Naive thymus-derived CD8-positive, alpha-beta T cell (primary cell): ENCODE results near the gene SPNS2. TPM values are rescaled to one million over a fixed set of nuclear protein-coding genes. Genes with fewer than 3 reads are reported as not detected.

Experiments used
- ATAC-seq, 2 donors: fragments of 150-1000 bp; cut with Tn5 transposase in 1 of 2; sonication (Bioruptor Pico), chemical (Tn5 transposase) in 1 of 2; 1 replicate in 1 of 2; 2 replicates in 1 of 2; pipeline ENCODE4 v1.10.0; 2021; ENCODE audit warnings: mild to moderate bottlenecking in 2 of 2, moderate library complexity in 2 of 2
- POLR2A ChIA-PET: fragments of 350-600 bp; sonication (Branson Sonifier 250); formaldehyde crosslinking; loops from one replicate; lab custom pipeline; 2021; ENCODE audit warnings: antibody characterized with exemption; lab: Charles Lee
- DNase-seq, 10 donors: peaks; one replicate each; pipeline versions ENCODE4 v3.0.0 to v3.0.0-alpha.2; 2020 to 2022
- H3K27ac Mint-ChIP-seq, 10 donors: one replicate each; pipeline ENCODE4 v1.8.0; 2020 to 2022; ENCODE audit warnings: mild to moderate bottlenecking in 10 of 10, mixed read lengths in 10 of 10, moderate library complexity in 4 of 10, inconsistent platforms in 1 of 10
- H3K27me3 Mint-ChIP-seq, 5 donors: one replicate each; pipeline ENCODE4 v1.8.0; 2021 to 2022; ENCODE audit warnings: mixed read lengths in 5 of 5
- H3K36me3 Mint-ChIP-seq, 3 donors: one replicate each; pipeline ENCODE4 v1.8.0; 2020 to 2022; ENCODE audit warnings: mixed read lengths in 3 of 3, mild to moderate bottlenecking in 2 of 3, inconsistent platforms in 1 of 3
- H3K4me1 Mint-ChIP-seq, 4 donors: one replicate each; pipeline ENCODE4 v1.8.0; 2021 to 2022; ENCODE audit warnings: mixed read lengths in 4 of 4
- H3K4me3 Mint-ChIP-seq, 10 donors: one replicate each; pipeline ENCODE4 v1.8.0; 2020 to 2022; ENCODE audit warnings: mild to moderate bottlenecking in 10 of 10, mixed read lengths in 10 of 10, moderate library complexity in 6 of 10, inconsistent platforms in 1 of 10
- H3K9me3 Mint-ChIP-seq, 9 donors: one replicate each; pipeline ENCODE4 v1.8.0; 2020 to 2022; ENCODE audit warnings: mixed read lengths in 9 of 9, mild to moderate bottlenecking in 3 of 9, inconsistent platforms in 1 of 9, moderate library complexity in 1 of 9
- polyA plus RNA-seq, 3 donors: library from polyadenylated mRNA; unstranded; fragments of 300-500 nt; fragmentation: Illumina TruSeq; gene quantifications; one replicate each; pipeline ENCODE4 v1.2.3, GENCODE V29; 2021
- total RNA-seq, 8 experiments: library from RNA in 2 of 8; stranded (reverse) in 2 of 8; gene quantifications; one replicate each; pipeline ENCODE4 v1.2.3 and lab custom pipeline; 2021 to 2026

SPNS2 gene
- total and polyA plus RNA-seq, 5 experiments from 2014 or later, result 0.44 to 0.63 (median 0.53) TPM

GRCh38 chr17:4554997-4555799 lies 56.5 kb downstream of the SPNS2 start, which contains the start of gene MYBBP1A:
TSS of gene MYBBP1A (minus strand) at chr17:4555384. CDS start at chr17:4555324, 60 bp downstream.
- peak within 1 kb of the TSS; percentile 85 to 97 (median 96) for H3K4me3 Mint-ChIP-seq
- no peaks in the 10 kb centered on the region for H3K9me3 Mint-ChIP-seq
- H3K27ac Mint-ChIP-seq, result peak within 1 kb of the TSS; percentile 86 to 99 (median 96)
- POLR2A ChIA-PET, result interaction anchor here (0.8 to 2.6 kb wide), 12 partner anchors 9 to 412 kb away, joined by 3 to 8 read pairs (median 4); partner anchors contain the start of genes CYB5D2 and SPNS2
- H3K27me3 Mint-ChIP-seq, result peaks cover 0 to 1% (median 0%) of the 10 kb centered on the region in 5 donors
- peaks cover 0 to 35% (median 5%) of the 10 kb centered on the region in 3 donors for H3K36me3 Mint-ChIP-seq
- H3K4me1 Mint-ChIP-seq, result peaks cover 23 to 32% (median 30%) of the 10 kb centered on the region in 4 donors
- DNase-seq (peak; percentile 91 to 99 (median 94)), ATAC-seq (peak; percentile 94 to 97)

- no peaks in the 10 kb centered on the region for H3K9me3 Mint-ChIP-seq
- POLR2A ChIA-PET, result interaction anchor here (0.7 to 2.6 kb wide), 7 partner anchors 9 to 1595 kb away, joined by 3 to 8 read pairs (median 5); partner anchors contain the start of gene SPNS2
- H3K27ac Mint-ChIP-seq, result peak overlapping the region; percentile 86 to 99 (median 96)
- peak overlapping the region; percentile 85 to 97 (median 96) for H3K4me3 Mint-ChIP-seq
- H3K4me1 Mint-ChIP-seq, result peaks cover 21 to 32% (median 30%) of the 10 kb centered on the region in 4 donors
- peaks cover 0 to 27% (median 1%) of the 10 kb centered on the region in 3 donors for H3K36me3 Mint-ChIP-seq
- H3K27me3 Mint-ChIP-seq, result peaks cover 0 to 1% (median 0%) of the 10 kb centered on the region in 5 donors
- ATAC-seq (no peak), DNase-seq (peak in 1 of 10 donors; percentile 58)
Observed at GRCh38 chr17:4555873-4556759, 57.4 kb downstream of the SPNS2 start.

GRCh38 chr17:4556996-4557395 lies 58.3 kb downstream of the SPNS2 start:
- peak overlapping the region in 1 of 10 donors; percentile 56 for H3K27ac Mint-ChIP-seq
- ATAC-seq (no peak), DNase-seq (no peak)
- H3K4me3 Mint-ChIP-seq, result peak overlapping the region in 4 of 10 donors; percentile 24 to 93 (median 38)
- H3K36me3 Mint-ChIP-seq, result peaks cover 0 to 19% (median 0%) of the 10 kb centered on the region in 3 donors
- peaks cover 0 to 1% (median 0%) of the 10 kb centered on the region in 5 donors for H3K27me3 Mint-ChIP-seq
- POLR2A ChIA-PET, result interaction anchor here (0.7 to 2.6 kb wide), 4 partner anchors 10 to 1594 kb away, joined by 5 to 8 read pairs (median 6); partner anchors contain the start of genes SPNS2 and ZZEF1
- peaks cover 21 to 35% (median 33%) of the 10 kb centered on the region in 4 donors for H3K4me1 Mint-ChIP-seq
- H3K9me3 Mint-ChIP-seq, result no peaks in the 10 kb centered on the region

GRCh38 chr17:4557626-4558346 lies 59.1 kb downstream of the SPNS2 start:
- DNase-seq (no peak), ATAC-seq (no peak)
- H3K27ac Mint-ChIP-seq, result no peak overlapping the region
- H3K36me3 Mint-ChIP-seq, result peaks cover 0 to 11% (median 0%) of the 10 kb centered on the region in 3 donors
- H3K4me1 Mint-ChIP-seq, result peaks cover 21 to 43% (median 41%) of the 10 kb centered on the region in 4 donors
- POLR2A ChIA-PET, result interaction anchor here (0.7 to 0.8 kb wide), 2 partner anchors 10 to 415 kb away, joined by 5 to 7 read pairs; partner anchors contain the start of gene ZZEF1
- peak overlapping the region in 3 of 10 donors; percentile 5 to 52 (median 28) for H3K4me3 Mint-ChIP-seq
- no peaks in the 10 kb centered on the region for H3K9me3 Mint-ChIP-seq
- H3K27me3 Mint-ChIP-seq, result peaks cover 0 to 1% (median 0%) of the 10 kb centered on the region in 5 donors

GRCh38 chr17:4558347-4558971 lies 59.8 kb downstream of the SPNS2 start:
- H3K4me3 Mint-ChIP-seq, result no peak overlapping the region
- H3K4me1 Mint-ChIP-seq, result peaks cover 21 to 44% (median 42%) of the 10 kb centered on the region in 4 donors
- H3K36me3 Mint-ChIP-seq, result peaks cover 0 to 8% (median 0%) of the 10 kb centered on the region in 3 donors
- DNase-seq (peak in 1 of 10 donors; percentile 34), ATAC-seq (no peak)
- H3K9me3 Mint-ChIP-seq, result no peaks in the 10 kb centered on the region
- H3K27ac Mint-ChIP-seq, result no peak overlapping the region
- H3K27me3 Mint-ChIP-seq, result peaks cover 0 to 1% (median 0%) of the 10 kb centered on the region in 5 donors
- POLR2A ChIA-PET, result no interaction called here

- no peak for ATAC-seq
- Mint-ChIP-seq H3K27ac (no peak overlapping the region), H3K4me1 (peaks cover 16 to 36% (median 34%) of the 10 kb centered on the region in 4 donors), H3K36me3 (peaks cover 0 to 3% (median 0%) of the 10 kb centered on the region in 3 donors), H3K4me3 (no peak overlapping the region), H3K27me3 (peaks cover 0 to 1% (median 0%) of the 10 kb centered on the region in 5 donors), H3K9me3 (no peaks in the 10 kb centered on the region)
- DNase-seq, result no peak
- POLR2A ChIA-PET, result no interaction called here
Observed at GRCh38 chr17:4559139-4559791, 60.6 kb downstream of the SPNS2 start.

- peaks cover 12 to 30% (median 28%) of the 10 kb centered on the region in 4 donors for H3K4me1 Mint-ChIP-seq
Observed at GRCh38 chr17:4559966-4560365, 61.3 kb downstream of the SPNS2 start.

GRCh38 chr17:4560421-4560820 lies 61.7 kb downstream of the SPNS2 start, which contains the start of gene GGT6:
TSS of gene GGT6 (minus strand) at chr17:4560577. CDS start at chr17:4560521, 56 bp downstream.
- Mint-ChIP-seq H3K36me3 (no peaks in the 10 kb centered on the region), H3K4me1 (peaks cover 11 to 28% (median 24%) of the 10 kb centered on the region in 4 donors), H3K27ac (no peak within 1 kb of the TSS), H3K4me3 (no peak within 1 kb of the TSS), H3K9me3 (no peaks in the 10 kb centered on the region), H3K27me3 (peaks cover 0 to 1% (median 0%) of the 10 kb centered on the region in 5 donors)
- POLR2A ChIA-PET, result interaction anchor here (0.5 kb wide), 1 partner anchor 417 kb away, joined by 3 read pairs; no protein-coding TSS in a partner anchor
- no peak for DNase-seq
- no peak for ATAC-seq

More at GRCh38 chr17:4559966-4560365, 61.3 kb downstream of the SPNS2 start:
- POLR2A ChIA-PET, result interaction anchor here (0.5 kb wide), 1 partner anchor 416 kb away, joined by 3 read pairs; no protein-coding TSS in a partner anchor
- H3K36me3 Mint-ChIP-seq, result peaks cover 0 to 3% (median 0%) of the 10 kb centered on the region in 3 donors
- H3K9me3 Mint-ChIP-seq, result no peaks in the 10 kb centered on the region
- no peak overlapping the region for H3K4me3 Mint-ChIP-seq
- no peak for DNase-seq
- H3K27me3 Mint-ChIP-seq, result peaks cover 0 to 1% (median 0%) of the 10 kb centered on the region in 5 donors
- H3K27ac Mint-ChIP-seq, result no peak overlapping the region
- no peak for ATAC-seq

GRCh38 chr17:4560837-4561256 lies 62.2 kb downstream of the SPNS2 start:
- no peaks in the 10 kb centered on the region for H3K9me3 Mint-ChIP-seq
- no peaks in the 10 kb centered on the region for H3K36me3 Mint-ChIP-seq
- ATAC-seq (no peak), DNase-seq (no peak)
- POLR2A ChIA-PET, result no interaction called here
- H3K4me3 Mint-ChIP-seq, result no peak overlapping the region
- peaks cover 0 to 1% (median 0%) of the 10 kb centered on the region in 5 donors for H3K27me3 Mint-ChIP-seq
- peaks cover 9 to 28% (median 24%) of the 10 kb centered on the region in 4 donors for H3K4me1 Mint-ChIP-seq
- H3K27ac Mint-ChIP-seq, result no peak overlapping the region
